ENCODE results near the gene NMD3.
"Not testable (repeated sequence)": the region's sequence is repeated elsewhere in the genome, so short reads cannot be mapped to it uniquely, and the experiment has no call there.

Gene NMD3

GRCh38 chr3:161233557-161233956, 12.4 kb downstream of the NMD3 start:
- no peak for DNase-seq

GRCh38 chr3:161236240-161236639, 15.1 kb downstream of the NMD3 start:
- no peak for DNase-seq

- DNase-seq: no peak
Observed at GRCh38 chr3:161239700-161240099, 18.6 kb downstream of the NMD3 start.

GRCh38 chr3:161244538-161244937, 23.4 kb downstream of the NMD3 start:
- DNase-seq: no peak

GRCh38 chr3:161247049-161247448, 25.9 kb downstream of the NMD3 start:
- DNase-seq: no peak

GRCh38 chr3:161250116-161250515, 29.0 kb downstream of the NMD3 start:
- DNase-seq: no peak

GRCh38 chr3:161251716-161252115, 30.6 kb downstream of the NMD3 start:
- DNase-seq: no peak

- DNase-seq: no peak
Observed at GRCh38 chr3:161252143-161252542, 31.0 kb downstream of the NMD3 start.

GRCh38 chr3:161253711-161254110, 32.6 kb downstream of the NMD3 start:
- DNase-seq: no peak

GRCh38 chr3:161254861-161255260, 33.8 kb downstream of the NMD3 start:
- no peak for DNase-seq

GRCh38 chr3:161263057-161263456, 41.9 kb downstream of the NMD3 start:
- DNase-seq: no peak

- no peak for DNase-seq
Observed at GRCh38 chr3:161264852-161265251, 43.7 kb downstream of the NMD3 start.

- DNase-seq: no peak
Observed at GRCh38 chr3:161265916-161266571, 44.9 kb downstream of the NMD3 start.

- no peak for DNase-seq
Observed at GRCh38 chr3:161266731-161267150, 45.6 kb downstream of the NMD3 start.

- no peak for DNase-seq
Observed at GRCh38 chr3:161267646-161268045, 46.5 kb downstream of the NMD3 start.

- no peak for DNase-seq
Observed at GRCh38 chr3:161268601-161269000, 47.5 kb downstream of the NMD3 start.

- DNase-seq: no peak
Observed at GRCh38 chr3:161270991-161271390, 49.9 kb downstream of the NMD3 start.

GRCh38 chr3:161271646-161272045, 50.5 kb downstream of the NMD3 start:
- DNase-seq: no peak

- no peak for DNase-seq
Observed at GRCh38 chr3:161272524-161272923, 51.4 kb downstream of the NMD3 start.

GRCh38 chr3:161273589-161274218, 52.6 kb downstream of the NMD3 start:
- DNase-seq: peak; percentile 58

GRCh38 chr3:161274691-161275298, 53.7 kb downstream of the NMD3 start:
- DNase-seq: peak; percentile 61

- DNase-seq: no peak
Observed at GRCh38 chr3:161275919-161276318, 54.8 kb downstream of the NMD3 start.

GRCh38 chr3:161282387-161282786, 61.3 kb downstream of the NMD3 start:
- DNase-seq: not testable (repeated sequence)

- DNase-seq: no peak
Observed at GRCh38 chr3:161284989-161285388, 63.9 kb downstream of the NMD3 start.

All from CD4-positive, alpha-beta T cell treated with Interleukin-17A for 1 hour (primary cell).